ENCODE measurements around the gene WHRN.

The WHRN gene

GRCh38 chr9:114397848-114398605 is 107.2 kb downstream of the WHRN start:
- DNase-seq (ENCODE audit: low spot score): peak; percentile 97
- TF ChIP-seq CTCF (IDR thresholded peaks at IDR 0.05; ENCODE audit: extremely low read depth, missing control alignments): no peak

- TF ChIP-seq CTCF (IDR thresholded peaks at IDR 0.05; ENCODE audit: extremely low read depth, missing control alignments): no peak
- DNase-seq (ENCODE audit: low spot score): no peak
Observed at GRCh38 chr9:114397219-114397847, 107.9 kb downstream of the WHRN start.

GRCh38 chr9:114396558-114397218 is 108.6 kb downstream of the WHRN start:
- TF ChIP-seq CTCF (IDR thresholded peaks at IDR 0.05; ENCODE audit: extremely low read depth, missing control alignments): no peak
- no peak for DNase-seq (ENCODE audit: low spot score)

GRCh38 chr9:114395768-114396167 is 109.5 kb downstream of the WHRN start:
- no peak for TF ChIP-seq CTCF (IDR thresholded peaks at IDR 0.05; ENCODE audit: extremely low read depth, missing control alignments)
- no peak for DNase-seq (ENCODE audit: low spot score)

GRCh38 chr9:114395334-114395617 is 110.0 kb downstream of the WHRN start:
- no peak for DNase-seq (ENCODE audit: low spot score)
- TF ChIP-seq CTCF (IDR thresholded peaks at IDR 0.05; ENCODE audit: extremely low read depth, missing control alignments): no peak

GRCh38 chr9:114394523-114395333 is 110.5 kb downstream of the WHRN start:
- no peak for TF ChIP-seq CTCF (IDR thresholded peaks at IDR 0.05; ENCODE audit: extremely low read depth, missing control alignments)
- no peak for DNase-seq (ENCODE audit: low spot score)

GRCh38 chr9:114392749-114393112 is 112.5 kb downstream of the WHRN start:
- DNase-seq (ENCODE audit: low spot score): no peak
- no peak for TF ChIP-seq CTCF (IDR thresholded peaks at IDR 0.05; ENCODE audit: extremely low read depth, missing control alignments)
